Effector memory CD8-positive, alpha-beta T cell (primary cell): ENCODE data around the gene PLCXD3.

Experiments used
- ATAC-seq: fragments of 150-1000 bp; cut with Tn5 transposase; replicated peaks from 2 replicates; pipeline ENCODE4 v1.10.0; 2021; ENCODE audit warnings: mild to moderate bottlenecking, moderate library complexity
- DNase-seq, 3 experiments: peaks; one replicate each; pipeline ENCODE4 v3.0.0; 2021
- H3K27ac Mint-ChIP-seq, 2 donors: one replicate each; pipeline ENCODE4 v1.8.0; 2022; ENCODE audit warnings: mild to moderate bottlenecking in 2 of 2, mixed read lengths in 2 of 2, moderate library complexity in 2 of 2
- H3K27me3 Mint-ChIP-seq, 2 donors: one replicate each; pipeline ENCODE4 v1.8.0; 2022; ENCODE audit warnings: mixed read lengths in 2 of 2
- H3K36me3 Mint-ChIP-seq: one replicate; pipeline ENCODE4 v1.8.0; 2022; ENCODE audit warnings: mild to moderate bottlenecking, moderate library complexity, mixed read lengths; ENCODE audit not compliant: insufficient read depth
- H3K4me1 Mint-ChIP-seq, 2 donors: one replicate each; pipeline ENCODE4 v1.8.0; 2022; ENCODE audit warnings: low read depth in 2 of 2, mixed read lengths in 2 of 2
- H3K4me3 Mint-ChIP-seq, 2 donors: one replicate each; pipeline ENCODE4 v1.8.0; 2022; ENCODE audit warnings: mild to moderate bottlenecking in 2 of 2, mixed read lengths in 2 of 2, moderate library complexity in 2 of 2
- H3K9me3 Mint-ChIP-seq, 2 donors: one replicate each; pipeline ENCODE4 v1.8.0; 2022; ENCODE audit warnings: mixed read lengths in 2 of 2

The PLCXD3 gene

DNA sequence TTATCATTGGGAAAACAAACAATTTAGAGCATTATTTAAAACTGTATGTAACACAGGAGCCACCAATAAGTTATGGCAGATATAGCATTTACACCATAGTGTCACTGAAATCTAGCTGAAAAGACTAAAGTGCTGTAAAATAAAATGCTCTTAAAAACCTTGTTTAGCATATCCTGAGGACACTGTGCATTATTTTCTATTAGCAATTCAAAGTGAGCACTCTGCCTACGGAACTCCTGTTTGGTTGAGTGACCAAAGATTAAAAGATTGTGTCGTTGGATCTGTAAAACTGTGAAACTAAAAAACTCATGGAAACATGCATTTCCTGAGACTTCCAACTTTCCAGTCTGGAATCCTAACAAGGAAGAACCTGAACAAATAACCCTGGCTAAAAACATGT lies 201.1 kb downstream of the PLCXD3 start:
- Mint-ChIP-seq H3K27me3 (no peaks in the 10 kb centered on the region), H3K4me3 (no peak overlapping the region)
- no peak for DNase-seq

DNA sequence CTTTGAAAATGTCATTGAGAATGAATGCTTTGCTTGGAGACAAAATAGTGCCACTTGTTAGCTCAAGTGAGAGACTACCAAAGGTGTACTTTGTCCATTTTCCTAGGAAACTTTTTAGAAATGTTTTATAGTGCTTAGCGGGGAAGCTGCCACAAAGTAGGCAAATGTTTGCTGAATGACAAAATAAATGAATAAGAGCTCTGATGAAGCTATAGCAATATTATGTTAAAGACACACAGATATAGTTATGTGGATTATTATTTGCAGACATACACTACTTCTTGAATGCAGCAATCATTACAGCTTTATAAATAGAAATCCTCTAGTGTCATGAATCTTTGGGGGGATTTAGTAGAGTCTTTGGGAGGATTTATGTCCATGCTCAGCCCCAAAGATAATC lies 204.4 kb downstream of the PLCXD3 start:
- no peaks in the 10 kb centered on the region for H3K4me1 Mint-ChIP-seq
- ATAC-seq, result no peak
- no peaks in the 10 kb centered on the region for H3K27me3 Mint-ChIP-seq
- peaks cover 2 to 17% of the 10 kb centered on the region in 2 donors for H3K9me3 Mint-ChIP-seq
- DNase-seq, result no peak
- peaks cover 4% of the 10 kb centered on the region for H3K36me3 Mint-ChIP-seq
- no peak overlapping the region for H3K4me3 Mint-ChIP-seq
- no peak overlapping the region for H3K27ac Mint-ChIP-seq

More for the DNA sequence above, 201.1 kb downstream of the PLCXD3 start:
- Mint-ChIP-seq H3K27ac (no peak overlapping the region), H3K4me1 (no peaks in the 10 kb centered on the region), H3K36me3 (no peaks in the 10 kb centered on the region), H3K9me3 (peaks cover 2 to 9% of the 10 kb centered on the region in 2 donors)
- ATAC-seq, result no peak

DNA sequence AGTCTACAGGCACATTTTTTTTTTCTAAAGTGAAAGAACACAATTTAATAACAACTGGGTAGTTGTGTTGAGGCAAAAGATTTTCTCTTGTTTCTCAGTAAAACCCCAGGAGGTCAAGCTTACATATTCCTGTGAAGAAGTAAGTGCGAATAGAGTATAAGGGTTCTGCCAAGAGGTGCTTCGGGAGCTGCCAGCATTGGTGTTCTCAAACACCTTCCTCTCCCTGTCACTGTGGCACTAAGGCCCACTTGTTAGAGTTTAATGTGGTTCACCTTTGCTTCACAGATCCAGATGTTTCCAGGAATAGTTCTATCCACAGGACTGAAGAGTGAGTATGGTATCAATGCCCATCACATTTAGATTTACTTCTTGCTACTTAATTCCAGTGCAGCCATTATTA lies 205.3 kb downstream of the PLCXD3 start:
- Mint-ChIP-seq H3K4me1 (no peaks in the 10 kb centered on the region), H3K36me3 (peaks cover 4% of the 10 kb centered on the region), H3K9me3 (peaks cover 0 to 17% of the 10 kb centered on the region in 2 donors), H3K27ac (no peak overlapping the region), H3K27me3 (no peaks in the 10 kb centered on the region), H3K4me3 (no peak overlapping the region)
- DNase-seq (no peak), ATAC-seq (no peak)

- no peak for ATAC-seq
- DNase-seq, result no peak
- H3K9me3 Mint-ChIP-seq, result peaks cover 0 to 1% of the 10 kb centered on the region in 2 donors
- H3K4me1 Mint-ChIP-seq, result no peaks in the 10 kb centered on the region
- no peak overlapping the region for H3K27ac Mint-ChIP-seq
- H3K4me3 Mint-ChIP-seq, result no peak overlapping the region
- H3K27me3 Mint-ChIP-seq, result no peaks in the 10 kb centered on the region
- no peaks in the 10 kb centered on the region for H3K36me3 Mint-ChIP-seq
These were observed 214.3 kb downstream of the PLCXD3 start for GRCh38 chr5:41296066-41296465.

- ATAC-seq, result no peak
- H3K36me3 Mint-ChIP-seq, result no peaks in the 10 kb centered on the region
- no peaks in the 10 kb centered on the region for H3K4me1 Mint-ChIP-seq
- H3K27ac Mint-ChIP-seq, result no peak overlapping the region
- no peak overlapping the region for H3K4me3 Mint-ChIP-seq
- H3K9me3 Mint-ChIP-seq, result peaks cover 3 to 8% of the 10 kb centered on the region in 2 donors
- no peak for DNase-seq
- no peaks in the 10 kb centered on the region for H3K27me3 Mint-ChIP-seq
These were observed 219.1 kb downstream of the PLCXD3 start for GRCh38 chr5:41291323-41291722.

GRCh38 chr5:41290810-41291209 lies 219.6 kb downstream of the PLCXD3 start:
- no peak for DNase-seq
- no peak for ATAC-seq
- no peak overlapping the region for H3K27ac Mint-ChIP-seq
- peaks cover 3 to 8% of the 10 kb centered on the region in 2 donors for H3K9me3 Mint-ChIP-seq
- no peaks in the 10 kb centered on the region for H3K27me3 Mint-ChIP-seq
- H3K4me3 Mint-ChIP-seq, result no peak overlapping the region
- H3K36me3 Mint-ChIP-seq, result no peaks in the 10 kb centered on the region
- H3K4me1 Mint-ChIP-seq, result no peaks in the 10 kb centered on the region

GRCh38 chr5:41289970-41290464 lies 220.4 kb downstream of the PLCXD3 start:
- Mint-ChIP-seq H3K9me3 (peaks cover 3 to 8% of the 10 kb centered on the region in 2 donors), H3K27ac (no peak overlapping the region), H3K4me1 (no peaks in the 10 kb centered on the region), H3K36me3 (no peaks in the 10 kb centered on the region), H3K27me3 (no peaks in the 10 kb centered on the region), H3K4me3 (no peak overlapping the region)
- DNase-seq (no peak), ATAC-seq (no peak)

- Mint-ChIP-seq H3K4me3 (no peak overlapping the region), H3K27me3 (no peaks in the 10 kb centered on the region), H3K4me1 (no peaks in the 10 kb centered on the region), H3K9me3 (peaks cover 8% of the 10 kb centered on the region in 2 donors), H3K36me3 (no peaks in the 10 kb centered on the region), H3K27ac (no peak overlapping the region)
- DNase-seq, result no peak
- ATAC-seq, result no peak
These were observed 223.7 kb downstream of the PLCXD3 start for GRCh38 chr5:41286696-41287095.

DNA sequence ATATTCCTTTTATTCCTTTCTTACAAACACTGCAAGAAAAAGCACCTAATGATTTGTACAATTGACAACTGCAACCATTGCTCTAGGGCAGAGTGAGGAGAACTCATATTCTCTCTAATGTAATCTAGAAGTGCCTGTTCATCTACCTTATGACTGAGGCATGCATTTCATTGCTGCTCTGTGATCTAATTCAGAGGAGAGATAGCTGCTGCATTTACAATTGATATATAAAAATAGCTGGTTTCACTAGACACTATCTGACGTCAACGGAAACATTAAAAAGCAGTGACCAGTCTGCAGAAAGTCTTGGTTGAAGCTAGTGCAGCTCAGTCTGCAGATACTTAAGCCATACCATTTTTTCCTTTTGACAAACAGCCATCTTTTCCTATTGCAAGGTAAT lies 224.2 kb downstream of the PLCXD3 start:
- ATAC-seq (no peak), DNase-seq (no peak)
- H3K36me3 Mint-ChIP-seq, result no peaks in the 10 kb centered on the region
- H3K9me3 Mint-ChIP-seq, result peaks cover 8 to 10% of the 10 kb centered on the region in 2 donors
- no peaks in the 10 kb centered on the region for H3K27me3 Mint-ChIP-seq
- H3K27ac Mint-ChIP-seq, result no peak overlapping the region
- no peak overlapping the region for H3K4me3 Mint-ChIP-seq
- H3K4me1 Mint-ChIP-seq, result no peaks in the 10 kb centered on the region

GRCh38 chr5:41284938-41285337 lies 225.5 kb downstream of the PLCXD3 start:
- Mint-ChIP-seq H3K4me3 (no peak overlapping the region), H3K27me3 (no peaks in the 10 kb centered on the region), H3K36me3 (no peaks in the 10 kb centered on the region), H3K27ac (no peak overlapping the region), H3K4me1 (no peaks in the 10 kb centered on the region), H3K9me3 (peaks cover 8 to 10% of the 10 kb centered on the region in 2 donors)
- no peak for DNase-seq
- ATAC-seq, result no peak

- Mint-ChIP-seq H3K27ac (no peak overlapping the region), H3K4me3 (no peak overlapping the region), H3K36me3 (no peaks in the 10 kb centered on the region), H3K27me3 (no peaks in the 10 kb centered on the region), H3K9me3 (peaks cover 0 to 8% of the 10 kb centered on the region in 2 donors), H3K4me1 (no peaks in the 10 kb centered on the region)
- DNase-seq, result no peak
- ATAC-seq, result no peak
These were observed 229.1 kb downstream of the PLCXD3 start for GRCh38 chr5:41281215-41281810.

GRCh38 chr5:41279040-41279439 lies 231.4 kb downstream of the PLCXD3 start:
- Mint-ChIP-seq H3K36me3 (no peaks in the 10 kb centered on the region), H3K27me3 (no peaks in the 10 kb centered on the region), H3K4me3 (no peak overlapping the region), H3K4me1 (no peaks in the 10 kb centered on the region), H3K27ac (no peak overlapping the region), H3K9me3 (peaks cover 0 to 9% of the 10 kb centered on the region in 2 donors)
- ATAC-seq, result no peak
- no peak for DNase-seq

DNA sequence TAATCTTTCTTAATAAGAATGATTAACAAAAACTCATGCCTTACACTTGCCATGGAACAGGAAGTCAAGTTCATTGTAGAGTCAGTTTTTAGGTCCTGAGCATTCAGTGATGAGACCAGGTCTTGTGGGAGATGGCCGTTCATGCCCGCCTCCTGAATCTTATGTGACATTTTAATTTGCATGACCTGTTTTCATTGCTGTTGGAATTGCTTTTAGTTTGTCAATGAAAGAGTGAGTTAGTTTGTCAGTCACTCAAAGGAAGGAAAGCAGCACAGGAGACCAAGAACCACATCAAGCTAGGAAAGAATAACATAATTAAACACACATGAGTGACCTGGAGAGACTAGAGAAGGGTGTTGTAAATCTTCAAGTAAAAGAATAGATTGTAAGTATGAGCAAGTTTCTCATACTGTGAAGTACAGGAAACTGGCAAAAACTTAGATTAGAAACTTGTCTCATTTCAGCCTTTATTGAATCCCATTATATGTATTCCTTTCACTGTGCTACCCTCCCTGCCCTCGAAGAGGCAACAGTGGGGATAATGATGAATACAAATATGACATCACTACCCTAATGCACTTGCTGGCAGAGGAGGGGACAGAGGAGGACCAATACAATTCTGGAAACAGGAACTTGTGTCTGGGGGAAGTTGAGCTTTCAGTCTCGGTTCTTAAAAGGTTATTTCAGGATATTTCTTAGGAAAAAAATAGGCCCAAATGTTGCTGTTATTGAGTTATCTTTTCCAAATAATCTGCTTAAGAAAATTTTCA lies 232.7 kb downstream of the PLCXD3 start:
- no peaks in the 10 kb centered on the region for H3K4me1 Mint-ChIP-seq
- DNase-seq (no peak), ATAC-seq (no peak)
- no peak overlapping the region for H3K4me3 Mint-ChIP-seq
- H3K36me3 Mint-ChIP-seq, result no peaks in the 10 kb centered on the region
- peaks cover 0 to 3% of the 10 kb centered on the region in 2 donors for H3K9me3 Mint-ChIP-seq
- H3K27ac Mint-ChIP-seq, result no peak overlapping the region
- H3K27me3 Mint-ChIP-seq, result no peaks in the 10 kb centered on the region
